SK-N-SH treated with all-trans-retinoic acid at 6 μM for 48 hours (cell line): Measurements from ENCODE around the gene CCDC188.

Experiments used
- ESRRG ChIP-seq: fragments of 250-450 bp; sonication (Bioruptor Pico); IDR thresholded peaks from 2 replicates; pipeline ENCODE4 v1.6.1; 2021; ENCODE audit warnings: mild to moderate bottlenecking
- PATZ1 ChIP-seq: fragments of 250-450 bp; sonication (Bioruptor Pico); IDR thresholded peaks from 2 replicates; pipeline ENCODE4 v1.8.0; 2020; ENCODE audit warnings: mild to moderate bottlenecking, moderate library complexity, borderline replicate concordance
- RARB ChIP-seq: fragments of 250-450 bp; sonication (Bioruptor Pico); IDR thresholded peaks from 2 replicates; pipeline ENCODE4 v1.8.0; 2021; ENCODE audit warnings: mild to moderate bottlenecking, moderate library complexity
- TSHZ2 ChIP-seq: fragments of 250-450 bp; sonication (Bioruptor Pico); IDR thresholded peaks from 2 replicates; pipeline ENCODE4 v1.5.0; 2020; ENCODE audit warnings: mild to moderate bottlenecking, moderate library complexity
- ZFP3 ChIP-seq: fragments of 250-450 bp; sonication (Bioruptor Pico); IDR thresholded peaks from 2 replicates; pipeline ENCODE4 v1.5.0; 2020; ENCODE audit warnings: mild to moderate bottlenecking, moderate library complexity
- ZFP30 ChIP-seq: fragments of 450-650 bp; formaldehyde crosslinking; IDR thresholded peaks from 2 replicates; pipeline ENCODE4 v1.5.0; 2022; ENCODE audit warnings: mild to moderate bottlenecking, moderate library complexity
- ZNF8 ChIP-seq: fragments of 450-650 bp; formaldehyde crosslinking; IDR thresholded peaks from 2 replicates; pipeline ENCODE4 v1.5.0; 2020; ENCODE audit warnings: mild to moderate bottlenecking, moderate library complexity
- TF ChIP-seq, protein P1 (sequence below): fragments of 250-450 bp; sonication (Bioruptor Pico); IDR thresholded peaks from 2 replicates; pipeline ENCODE4 v1.5.1; 2020; ENCODE audit warnings: low read depth, mild to moderate bottlenecking, moderate library complexity

- TF ChIP-seq, protein P1, sequence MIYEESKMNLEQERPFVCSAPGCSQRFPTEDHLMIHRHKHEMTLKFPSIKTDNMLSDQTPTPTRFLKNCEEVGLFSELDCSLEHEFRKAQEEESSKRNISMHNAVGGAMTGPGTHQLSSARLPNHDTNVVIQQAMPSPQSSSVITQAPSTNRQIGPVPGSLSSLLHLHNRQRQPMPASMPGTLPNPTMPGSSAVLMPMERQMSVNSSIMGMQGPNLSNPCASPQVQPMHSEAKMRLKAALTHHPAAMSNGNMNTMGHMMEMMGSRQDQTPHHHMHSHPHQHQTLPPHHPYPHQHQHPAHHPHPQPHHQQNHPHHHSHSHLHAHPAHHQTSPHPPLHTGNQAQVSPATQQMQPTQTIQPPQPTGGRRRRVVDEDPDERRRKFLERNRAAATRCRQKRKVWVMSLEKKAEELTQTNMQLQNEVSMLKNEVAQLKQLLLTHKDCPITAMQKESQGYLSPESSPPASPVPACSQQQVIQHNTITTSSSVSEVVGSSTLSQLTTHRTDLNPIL (CRISPR knock-in tag) = no peak
- TF ChIP-seq RARB (CRISPR knock-in tag) (no peak), TSHZ2 (no peak), ZFP30 (CRISPR knock-in tag) (no peak), PATZ1 (CRISPR knock-in tag) (no peak), ESRRG (CRISPR knock-in tag) (no peak), ZFP3 (no peak), ZNF8 (no peak)
These were observed 21.3 kb upstream of the CCDC188 start for GRCh38 chr22:20172141-20172613.
